Gastrocnemius medialis (tissue), 4 donors: ENCODE data around the gene SLC48A1. TPM values are rescaled to one million over a fixed set of nuclear protein-coding genes. Genes with fewer than 3 reads are reported as not detected.

Experiments
- ATAC-seq, 2 donors: fragments of 150-250 bp; one replicate each; pipeline ENCODE4 v1.9.1; 2016
- DNase-seq, 2 donors: peaks; one replicate each; pipeline ENCODE4 v3.0.0-alpha.2; 2019
- H3K27ac ChIP-seq, 4 donors: fragments of 200-600 bp; sonication (generic); 1 replicate in 1 of 4; 2 replicates in 3 of 4; pipeline ENCODE4 v1.5.1; 2016 to 2018; ENCODE audit warnings: mild to moderate bottlenecking in 2 of 4, moderate library complexity in 1 of 4
- H3K27me3 ChIP-seq, 3 donors: fragments of 200-600 bp; sonication (generic) in 2 of 3; 1 replicate in 1 of 3; 2 replicates in 2 of 3; pipeline versions ENCODE4 v1.5.1 to v1.6.0; 2016 to 2019; ENCODE audit warnings: mild to moderate bottlenecking in 1 of 3, moderate library complexity in 1 of 3
- H3K36me3 ChIP-seq, 2 donors: fragments of 200-600 bp; sonication (generic) in 1 of 2; one replicate each; pipeline ENCODE4 v1.5.1; 2017 to 2018
- H3K4me1 ChIP-seq, 2 donors: fragments of 200-600 bp; sonication (generic) in 1 of 2; one replicate each; pipeline ENCODE4 v1.5.1; 2016 to 2017; ENCODE audit warnings: mild to moderate bottlenecking in 2 of 2
- H3K4me3 ChIP-seq, 4 donors: fragments of 200-600 bp; sonication (generic) in 3 of 4; 1 replicate in 1 of 4; 2 replicates in 3 of 4; pipeline ENCODE4 v1.5.1; 2016 to 2019; ENCODE audit warnings: mild to moderate bottlenecking in 2 of 4
- H3K9me3 ChIP-seq, 3 donors: fragments of 200-600 bp; sonication (generic) in 2 of 3; 1 replicate in 1 of 3; 2 replicates in 2 of 3; pipeline ENCODE4 v1.5.1; 2016 to 2019
- CTCF ChIP-seq, 5 experiments: fragments of 450-650 bp in 3 of 5; fragments of 200-600 bp in 2 of 5; sonication (generic) in 2 of 5; IDR thresholded peaks in 4 of 5; conservative IDR thresholded peaks in 1 of 5; 1 replicate in 4 of 5; 2 replicates in 1 of 5; pipeline ENCODE4 v1.5.1; 2016 to 2019; ENCODE audit warnings: antibody characterized with exemption in 5 of 5, mild to moderate bottlenecking in 3 of 5, moderate library complexity in 3 of 5
- POLR2A ChIP-seq, 2 donors: fragments of 450-650 bp; IDR thresholded peaks; one replicate each; pipeline ENCODE4 v1.6.1; 2017; ENCODE audit warnings: antibody characterized with exemption in 2 of 2, mild to moderate bottlenecking in 2 of 2, moderate library complexity in 2 of 2
- in situ Hi-C, 4 donors: fragments of 200-750 bp; cut with MboI; loops; one replicate each; pipeline versions ENCODE4 v1.15.0 to v1.8.0; 2017; ENCODE audit warnings: low sequenced_read_pairs in 4 of 4
- intact Hi-C: fragments of 100-400 bp; cut with DNase I; formaldehyde crosslinking; loops from one replicate; pipeline ENCODE4 v1.15.1; 2023; ENCODE audit warnings: low total_unique reads
- total RNA-seq, 4 donors: library from RNA; depleted of rRNA; stranded (reverse); fragments of >200 nt; gene quantifications; one replicate each; pipeline versions ENCODE4 v1.1.0 to v1.2.3, GENCODE V29; 2016

Gene SLC48A1
- total RNA-seq, 4 donors from 2014 or later = 28.3 to 62.6 (median 45.6) TPM

- in situ Hi-C loops = loop anchor here in 2 of 4 donors (25.0 kb wide), 1 partner anchor 99 kb away; no protein-coding TSS in a partner anchor
- intact Hi-C loops = loop anchor here (1.0 kb wide), 1 partner anchor 21 kb away; no protein-coding TSS in a partner anchor
Observed at GRCh38 chr12:47737936-47738594, 35.0 kb upstream of the SLC48A1 start.

GRCh38 chr12:47739297-47739696 lies 33.7 kb upstream of the SLC48A1 start:
- TF ChIP-seq POLR2A (IDR thresholded peaks at IDR 0.05) (no peak), CTCF (IDR thresholded peaks at IDR 0.05 in 4 of 5, conservative IDR thresholded peaks at IDR 0.05 in 1 of 5) (no peak)
- peak overlapping the region in 3 of 4 donors; percentile 43 to 66 (median 56) for H3K27ac ChIP-seq
- no peaks in the 10 kb centered on the region for H3K27me3 ChIP-seq
- H3K4me3 ChIP-seq = no peak overlapping the region
- ATAC-seq (no peak), DNase-seq (no peak)
- H3K4me1 ChIP-seq = peaks cover 44 to 55% of the 10 kb centered on the region in 2 donors
- H3K9me3 ChIP-seq = no peaks in the 10 kb centered on the region
- H3K36me3 ChIP-seq = no peaks in the 10 kb centered on the region
- in situ Hi-C loops = loop anchor here in 2 of 4 donors (25.0 kb wide), 1 partner anchor 98 kb away; no protein-coding TSS in a partner anchor
- intact Hi-C loops = no loop called here

More at GRCh38 chr12:47737936-47738594, 35.0 kb upstream of the SLC48A1 start:
- Histone ChIP-seq H3K4me3 (no peak overlapping the region), H3K36me3 (no peaks in the 10 kb centered on the region), H3K4me1 (peaks cover 47 to 57% of the 10 kb centered on the region in 2 donors), H3K9me3 (no peaks in the 10 kb centered on the region), H3K27me3 (no peaks in the 10 kb centered on the region), H3K27ac (peak overlapping the region; percentile 61 to 79 (median 64))
- TF ChIP-seq CTCF (IDR thresholded peaks at IDR 0.05 in 4 of 5, conservative IDR thresholded peaks at IDR 0.05 in 1 of 5) (no peak), POLR2A (IDR thresholded peaks at IDR 0.05) (no peak)
- DNase-seq (no peak), ATAC-seq (no peak)

- in situ Hi-C loops = loop anchor here in 3 of 4 donors (5.0 to 25.0 kb wide), 2 partner anchors 37 to 97 kb away; no protein-coding TSS in a partner anchor
- intact Hi-C loops = no loop called here
- no peaks in the 10 kb centered on the region for H3K36me3 ChIP-seq
- TF ChIP-seq CTCF (IDR thresholded peaks at IDR 0.05 in 4 of 5, conservative IDR thresholded peaks at IDR 0.05 in 1 of 5) = no peak
- H3K4me1 ChIP-seq = peaks cover 37 to 48% of the 10 kb centered on the region in 2 donors
- no peaks in the 10 kb centered on the region for H3K9me3 ChIP-seq
- no peak for ATAC-seq
- peak overlapping the region; percentile 14 to 64 (median 52) for H3K27ac ChIP-seq
- no peak for DNase-seq
- no peaks in the 10 kb centered on the region for H3K27me3 ChIP-seq
- H3K4me3 ChIP-seq = no peak overlapping the region
Observed at GRCh38 chr12:47739979-47740378, 33.1 kb upstream of the SLC48A1 start.

GRCh38 chr12:47740606-47741339 lies 32.3 kb upstream of the SLC48A1 start:
- in situ Hi-C loops (loop anchor here in 3 of 4 donors (5.0 to 25.0 kb wide), 2 partner anchors 37 to 97 kb away; no protein-coding TSS in a partner anchor), intact Hi-C loops (no loop called here)
- H3K27me3 ChIP-seq = no peaks in the 10 kb centered on the region
- no peak overlapping the region for H3K4me3 ChIP-seq
- DNase-seq (no peak), ATAC-seq (no peak)
- H3K27ac ChIP-seq = peak overlapping the region in 3 of 4 donors; percentile 47 to 64 (median 56)
- peaks cover 29 to 40% of the 10 kb centered on the region in 2 donors for H3K4me1 ChIP-seq
- no peaks in the 10 kb centered on the region for H3K36me3 ChIP-seq
- no peak for TF ChIP-seq CTCF (IDR thresholded peaks at IDR 0.05 in 4 of 5, conservative IDR thresholded peaks at IDR 0.05 in 1 of 5)
- no peaks in the 10 kb centered on the region for H3K9me3 ChIP-seq
